ENCODE measurements around the gene KIF12.

DNA sequence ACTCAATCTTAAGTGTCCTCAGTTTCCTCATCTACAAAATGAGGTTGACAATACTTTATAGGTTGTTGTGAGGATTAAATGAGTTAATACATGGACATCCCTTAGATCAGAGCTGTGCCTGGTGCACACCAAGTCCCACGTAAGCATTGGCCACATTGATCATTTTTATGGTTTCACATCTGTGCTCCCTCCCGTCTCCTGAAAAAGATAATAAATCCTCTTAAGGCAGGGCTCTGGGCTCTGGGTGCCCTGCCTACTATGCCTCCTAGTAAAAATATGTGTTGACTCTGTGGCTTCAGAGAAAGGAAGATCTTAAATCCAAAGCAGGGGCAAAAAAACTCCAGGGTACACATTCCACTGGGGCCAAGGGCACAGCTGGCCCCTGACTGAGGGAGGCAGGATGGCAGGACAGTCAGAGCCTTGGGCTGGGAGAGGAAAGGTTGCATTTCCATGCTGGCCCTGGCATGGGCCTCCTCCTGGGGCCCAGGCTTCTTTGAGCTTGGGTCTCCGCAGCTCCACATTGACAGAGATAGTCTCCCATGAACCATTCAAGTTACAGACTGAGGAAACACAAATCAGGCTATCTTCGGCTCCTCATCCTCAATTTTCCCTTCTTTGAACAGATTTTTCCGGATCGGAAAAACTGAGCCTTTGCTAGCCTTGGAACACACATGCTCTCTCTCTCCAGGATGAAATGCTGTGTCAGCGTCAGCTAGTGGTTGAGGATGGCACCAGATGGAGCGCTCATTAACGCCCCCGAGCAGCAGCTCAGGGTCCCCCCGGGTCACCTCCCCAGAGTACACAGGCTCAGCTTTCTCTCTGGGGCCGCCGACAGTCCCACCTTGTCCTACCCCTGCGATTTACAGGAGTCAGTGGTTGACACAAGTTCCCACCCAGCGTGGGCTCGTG lies 22.4 kb upstream of the KIF12 start:
- TF ChIP-seq, protein P1, sequence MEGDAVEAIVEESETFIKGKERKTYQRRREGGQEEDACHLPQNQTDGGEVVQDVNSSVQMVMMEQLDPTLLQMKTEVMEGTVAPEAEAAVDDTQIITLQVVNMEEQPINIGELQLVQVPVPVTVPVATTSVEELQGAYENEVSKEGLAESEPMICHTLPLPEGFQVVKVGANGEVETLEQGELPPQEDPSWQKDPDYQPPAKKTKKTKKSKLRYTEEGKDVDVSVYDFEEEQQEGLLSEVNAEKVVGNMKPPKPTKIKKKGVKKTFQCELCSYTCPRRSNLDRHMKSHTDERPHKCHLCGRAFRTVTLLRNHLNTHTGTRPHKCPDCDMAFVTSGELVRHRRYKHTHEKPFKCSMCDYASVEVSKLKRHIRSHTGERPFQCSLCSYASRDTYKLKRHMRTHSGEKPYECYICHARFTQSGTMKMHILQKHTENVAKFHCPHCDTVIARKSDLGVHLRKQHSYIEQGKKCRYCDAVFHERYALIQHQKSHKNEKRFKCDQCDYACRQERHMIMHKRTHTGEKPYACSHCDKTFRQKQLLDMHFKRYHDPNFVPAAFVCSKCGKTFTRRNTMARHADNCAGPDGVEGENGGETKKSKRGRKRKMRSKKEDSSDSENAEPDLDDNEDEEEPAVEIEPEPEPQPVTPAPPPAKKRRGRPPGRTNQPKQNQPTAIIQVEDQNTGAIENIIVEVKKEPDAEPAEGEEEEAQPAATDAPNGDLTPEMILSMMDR (conservative IDR thresholded peaks at IDR 0.05 in 1 of 2, IDR thresholded peaks at IDR 0.05 in 1 of 2; ENCODE audit: extremely low read depth in 1 of 2, insufficient read depth in 1 of 2, low read depth in 1 of 2, low read length in 2 of 2): no peak
- TF ChIP-seq EZH2 (IDR thresholded peaks at IDR 0.05; ENCODE audit: borderline replicate concordance, low read length): no peak

All from mammary epithelial cell (primary cell).